GM18907 (cell line): ENCODE data around the gene ZNF488.
"Not testable (repeated sequence)": the region's sequence is repeated elsewhere in the genome, so short reads cannot be mapped to it uniquely, and the experiment has no call there.

Experiments used
- ATAC-seq: cut with Tn5 transposase; IDR thresholded peaks from one replicate; pipeline ENCODE4 v1.9.1; 2021; ENCODE audit warnings: mild to moderate bottlenecking, moderate library complexity; ENCODE audit not compliant: unreplicated experiment

The ZNF488 gene, protein sequence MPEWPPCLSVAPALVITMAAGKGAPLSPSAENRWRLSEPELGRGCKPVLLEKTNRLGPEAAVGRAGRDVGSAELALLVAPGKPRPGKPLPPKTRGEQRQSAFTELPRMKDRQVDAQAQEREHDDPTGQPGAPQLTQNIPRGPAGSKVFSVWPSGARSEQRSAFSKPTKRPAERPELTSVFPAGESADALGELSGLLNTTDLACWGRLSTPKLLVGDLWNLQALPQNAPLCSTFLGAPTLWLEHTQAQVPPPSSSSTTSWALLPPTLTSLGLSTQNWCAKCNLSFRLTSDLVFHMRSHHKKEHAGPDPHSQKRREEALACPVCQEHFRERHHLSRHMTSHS

GRCh38 chr10:47384148-47384921, at the start of gene ZNF488:
ZNF488 (minus strand) TSS chr10:47384293; CDS start chr10:47368829, 15,464 bp downstream.
- peak; percentile 92 for ATAC-seq

DNA sequence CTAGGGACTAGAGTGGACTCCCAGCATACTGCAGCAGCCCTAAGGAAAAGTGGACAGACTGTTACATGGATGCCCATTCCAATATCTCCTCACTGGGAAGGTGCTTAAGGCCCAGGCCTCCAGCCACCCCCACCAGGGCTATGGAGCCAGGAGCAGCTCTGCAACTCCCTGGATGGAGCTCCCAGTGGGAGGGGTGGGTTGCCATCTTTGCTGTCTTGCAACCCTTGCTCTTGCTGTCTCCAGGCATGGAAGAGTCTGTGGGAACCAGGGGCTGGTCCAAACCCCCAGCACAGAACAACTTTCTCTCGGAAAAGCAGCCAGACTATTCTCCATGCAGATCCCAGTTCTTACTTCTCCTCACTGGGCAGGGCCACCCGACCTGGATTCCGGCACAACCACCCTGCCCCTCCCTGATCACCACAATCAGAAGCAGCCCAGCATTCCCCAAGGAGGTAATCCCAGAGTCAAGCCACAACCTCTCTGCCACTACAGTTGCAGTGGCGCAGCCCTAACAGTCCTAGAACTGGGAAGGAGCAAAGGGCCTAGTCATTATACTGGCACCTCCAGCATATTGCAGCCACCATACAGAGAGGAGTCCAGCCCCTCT, 41.8 kb upstream of the ZNF488 start:
- no peak for ATAC-seq

GRCh38 chr10:47424231-47424630, 40.1 kb upstream of the ZNF488 start:
- ATAC-seq = no peak

- ATAC-seq = no peak
Measured at GRCh38 chr10:47423476-47423875, 39.4 kb upstream of the ZNF488 start.

DNA sequence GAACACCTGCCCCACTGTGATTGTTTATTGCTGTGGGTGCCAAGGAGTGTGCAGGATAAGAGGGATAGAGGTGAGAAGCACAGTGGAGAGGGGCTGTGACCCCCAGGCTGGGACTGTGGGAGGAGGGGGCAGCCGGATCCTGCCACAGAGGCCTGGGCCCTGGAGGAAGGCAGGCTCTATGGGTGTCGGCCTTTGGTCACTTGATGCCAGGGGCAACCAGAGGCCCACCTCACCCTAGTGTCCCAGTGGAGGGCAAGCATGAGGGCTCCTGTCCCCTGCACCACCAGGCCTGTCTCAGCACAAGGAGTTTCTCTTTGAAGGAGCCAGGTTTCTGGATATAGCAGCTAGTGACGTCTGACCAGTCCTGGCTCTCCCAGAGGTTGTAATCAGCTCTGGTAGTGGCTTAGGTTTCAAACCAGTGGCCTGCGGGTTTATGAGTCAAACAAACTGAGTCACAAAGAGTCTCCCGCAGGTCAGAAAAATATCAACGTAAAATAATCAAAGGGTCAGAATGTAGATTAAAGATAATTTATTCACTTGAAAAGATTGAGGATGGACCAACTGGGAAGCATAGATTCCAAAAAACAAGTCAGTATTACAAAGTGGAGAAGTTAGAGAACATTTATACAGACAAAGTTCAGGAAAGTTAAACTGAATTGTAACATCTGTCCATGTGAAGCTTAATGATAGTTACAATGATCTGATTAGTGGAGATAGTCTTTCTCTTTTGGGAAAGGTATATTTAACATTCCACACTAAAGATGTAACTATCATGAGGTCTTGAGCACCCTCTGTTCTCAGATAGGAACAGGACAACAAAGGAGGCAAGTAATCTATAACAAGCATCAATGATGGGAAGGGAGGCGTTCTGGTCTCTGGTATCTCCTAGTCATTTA, 37.2 kb upstream of the ZNF488 start:
- no peak for ATAC-seq

DNA sequence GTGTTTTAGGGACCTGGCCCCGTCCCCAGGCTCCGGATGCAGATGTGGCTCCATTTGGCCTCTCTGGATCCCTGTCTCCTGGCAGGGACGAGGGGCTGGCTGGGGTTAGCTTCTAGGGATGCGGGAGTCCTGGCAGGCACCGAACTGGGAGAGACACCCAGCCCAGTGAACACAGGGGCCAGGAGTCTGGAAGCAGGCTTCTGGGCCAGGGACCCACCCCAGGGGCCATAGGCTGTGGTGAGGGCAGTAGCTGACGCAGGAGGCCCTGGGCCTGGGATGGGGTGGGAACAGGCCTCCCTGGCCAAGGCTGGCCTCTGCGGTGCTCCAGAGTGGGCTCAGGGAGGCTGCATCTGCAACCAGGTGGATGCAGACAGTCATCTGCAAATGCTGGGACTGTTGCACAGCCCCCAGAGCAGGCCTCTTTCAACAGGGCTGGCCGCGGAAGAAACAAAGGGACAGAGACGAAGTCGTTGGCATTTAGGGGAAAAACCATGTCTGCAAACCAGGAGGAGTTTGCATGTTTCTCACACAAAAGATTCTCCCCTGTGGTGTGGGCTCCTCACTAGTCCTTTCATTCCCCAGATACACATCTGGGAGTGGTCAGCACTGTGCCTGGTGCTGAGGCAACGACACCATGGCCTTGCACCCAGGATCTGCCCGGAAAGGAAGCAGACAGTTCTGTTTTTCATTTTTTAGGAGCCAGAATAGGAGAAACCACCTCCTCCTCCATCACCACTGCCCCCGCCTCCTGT, 36.4 kb upstream of the ZNF488 start:
- no peak for ATAC-seq

DNA sequence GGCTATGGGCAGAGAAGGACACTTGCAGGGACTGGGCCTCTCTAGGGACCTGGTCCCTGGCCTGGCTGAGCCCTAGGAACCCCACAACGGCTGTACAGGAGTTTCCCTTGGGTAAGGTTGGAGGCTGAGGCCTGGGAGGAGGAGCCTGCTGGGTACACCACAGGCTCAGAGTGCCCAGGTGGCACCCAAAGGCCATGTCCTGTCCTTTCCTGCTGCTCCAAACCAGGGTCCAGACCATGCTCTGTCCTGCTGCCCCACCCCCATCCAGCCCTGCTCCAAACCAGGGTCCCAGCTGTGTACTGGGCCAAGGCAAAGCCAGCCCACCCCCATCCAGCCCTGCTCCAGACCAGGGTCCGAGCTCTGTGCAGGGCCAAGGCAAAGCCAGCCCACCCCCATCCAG, 35.3 kb upstream of the ZNF488 start:
- ATAC-seq = no peak

DNA sequence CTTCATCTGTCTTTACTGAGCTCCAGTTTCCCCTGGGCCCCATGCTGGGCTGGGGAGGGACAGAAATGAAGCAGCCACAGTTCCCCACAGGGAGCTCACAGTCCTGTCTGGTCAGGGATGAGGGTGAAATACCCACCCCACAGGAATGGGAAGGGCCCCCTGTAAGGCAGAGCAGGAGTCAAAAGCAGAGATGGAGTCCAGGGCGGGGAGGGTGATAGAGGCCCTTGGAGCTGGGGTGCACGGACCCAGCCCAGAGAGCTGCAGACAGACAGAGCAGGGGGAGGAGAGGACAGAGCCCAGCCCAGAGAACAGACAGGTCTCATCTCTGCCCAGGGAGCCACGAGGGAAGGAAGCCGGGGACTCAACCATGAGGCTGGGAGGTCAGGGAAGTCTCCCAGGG, 34.9 kb upstream of the ZNF488 start:
- no peak for ATAC-seq

- no peak for ATAC-seq
Measured at GRCh38 chr10:47418321-47418720, 34.2 kb upstream of the ZNF488 start.

- ATAC-seq = not testable (repeated sequence)
Measured at GRCh38 chr10:47416305-47417218, 32.5 kb upstream of the ZNF488 start.

- ATAC-seq = no peak
Measured at GRCh38 chr10:47415520-47416304, 31.6 kb upstream of the ZNF488 start.

GRCh38 chr10:47414752-47415519, 30.8 kb upstream of the ZNF488 start:
- no peak for ATAC-seq

DNA sequence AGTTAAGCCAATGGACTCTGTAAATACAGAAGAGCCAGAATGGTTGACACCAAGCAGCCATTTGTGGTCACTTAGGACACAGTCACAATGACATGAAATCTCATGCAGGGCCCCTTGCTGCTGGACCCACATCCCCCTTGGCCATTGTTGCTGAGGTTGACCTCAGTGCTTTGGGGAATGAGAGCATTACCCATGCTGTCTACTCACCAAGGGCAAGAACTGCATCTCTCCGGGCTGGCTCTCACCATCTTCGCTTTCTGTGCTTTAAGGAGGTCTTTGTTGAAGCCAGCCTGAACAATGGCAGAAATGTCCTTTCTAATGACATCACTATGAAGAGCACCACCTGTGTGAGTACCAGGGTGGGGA, 30.1 kb upstream of the ZNF488 start:
- no peak for ATAC-seq

DNA sequence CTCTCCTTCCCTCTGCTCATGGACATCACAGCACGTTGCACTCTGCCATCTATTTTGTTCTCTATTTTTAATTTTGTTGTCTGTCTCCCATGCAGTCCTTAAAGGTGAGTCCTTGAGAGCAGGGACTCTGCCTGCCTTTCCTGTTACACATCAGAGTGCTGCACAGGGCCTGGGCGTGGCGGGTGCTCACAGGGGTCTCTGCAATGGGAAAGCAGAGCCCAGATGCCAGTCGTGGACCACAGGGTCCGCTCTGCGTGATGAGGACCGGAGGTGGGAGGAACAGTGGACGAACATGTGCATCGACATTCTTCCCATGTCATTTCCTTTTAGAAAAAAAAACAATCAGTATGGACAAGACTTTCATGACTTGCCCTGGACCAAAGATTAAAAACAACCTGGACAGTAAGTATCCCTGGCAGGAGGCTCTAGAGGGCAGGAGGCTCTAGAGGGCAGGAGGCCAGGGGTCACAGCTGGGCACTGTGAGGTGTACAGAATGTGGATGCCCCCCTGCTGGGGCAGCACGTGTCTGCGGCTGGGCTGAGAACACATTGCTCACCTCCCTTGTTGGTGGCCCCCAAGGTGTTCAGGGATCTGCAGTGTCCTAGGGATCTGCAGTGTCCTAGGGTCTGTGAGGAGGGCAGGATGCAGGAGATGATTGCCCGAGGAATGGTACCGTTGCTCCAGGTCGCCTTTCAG, 29.6 kb upstream of the ZNF488 start:
- no peak for ATAC-seq

GRCh38 chr10:47412869-47413268, 28.8 kb upstream of the ZNF488 start:
- ATAC-seq = no peak

DNA sequence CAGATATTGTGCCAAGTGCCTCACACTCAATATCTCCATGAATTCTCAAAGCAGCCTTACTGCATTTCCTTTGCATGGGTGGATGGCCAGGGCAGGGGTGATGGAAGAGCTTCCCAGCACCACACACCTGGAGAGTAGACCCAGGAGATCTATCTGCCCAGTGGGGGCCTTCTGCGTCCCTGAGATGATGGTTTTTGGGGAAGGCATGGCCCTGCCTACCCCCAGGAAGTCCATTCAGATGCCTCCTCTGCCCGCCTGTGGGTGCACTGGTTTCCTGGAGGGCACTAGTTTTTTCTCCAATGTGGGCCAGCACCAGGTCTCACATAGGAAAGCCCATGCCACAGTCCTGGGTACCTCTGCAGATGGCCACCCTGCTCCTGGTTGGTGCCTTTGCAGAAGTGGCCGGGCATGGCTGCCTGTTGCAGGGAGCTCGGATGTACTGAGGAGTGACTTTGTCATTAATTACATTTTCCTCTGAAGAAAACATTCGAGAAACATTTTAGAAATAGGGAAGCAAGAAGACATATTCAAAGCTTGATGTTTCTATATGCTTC, 28.2 kb upstream of the ZNF488 start:
- ATAC-seq = no peak

DNA sequence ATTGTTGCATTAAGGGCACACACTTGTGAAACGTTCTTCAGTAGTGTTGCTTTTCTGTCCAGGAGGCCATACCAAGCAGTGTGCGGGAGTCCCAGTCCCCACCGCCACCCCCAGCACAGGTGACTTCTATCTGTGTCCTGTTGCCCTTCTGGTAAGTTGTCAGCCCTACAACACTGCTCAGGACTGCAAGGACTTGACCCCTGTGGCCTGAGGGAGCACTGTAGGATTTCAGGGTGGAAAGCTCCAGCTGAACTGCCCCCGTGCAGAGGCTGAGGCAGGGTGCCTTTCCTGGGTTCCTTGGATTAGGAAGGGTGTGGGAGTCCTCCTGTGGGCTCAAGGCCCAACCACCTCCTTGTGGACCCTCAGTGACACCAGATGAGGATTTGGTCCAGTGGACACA, 26.8 kb upstream of the ZNF488 start:
- no peak for ATAC-seq
